Hepatocyte (in vitro differentiated cells): ENCODE measurements around the gene NELFCD. TPM values are rescaled to one million over a fixed set of nuclear protein-coding genes. Genes with fewer than 3 reads are reported as not detected.

ENCODE experiments used
- DNase-seq: peaks from one replicate; pipeline ENCODE4 v3.0.0-alpha.2; 2016; ENCODE audit warnings: low spot score
- H2AFZ ChIP-seq: fragments of 200-600 bp; sonication (generic); 2 replicates; pipeline ENCODE4 v1.6.0; 2016; ENCODE audit warnings: antibody characterized with exemption, mild to moderate bottlenecking
- H3K27ac ChIP-seq: fragments of 200-600 bp; sonication (generic); 2 replicates; pipeline ENCODE4 v1.5.1; 2016; ENCODE audit warnings: mild to moderate bottlenecking
- H3K27me3 ChIP-seq: fragments of 200-600 bp; sonication (generic); 2 replicates; pipeline ENCODE4 v1.6.1; 2016
- H3K36me3 ChIP-seq: fragments of 200-600 bp; sonication (generic); replicated peaks from 2 replicates; pipeline ENCODE4 v1.5.1; 2016; ENCODE audit warnings: low read depth; ENCODE audit not compliant: insufficient read depth
- H3K4me1 ChIP-seq: fragments of 200-600 bp; sonication (generic); 2 replicates; pipeline ENCODE4 v1.5.1; 2016; ENCODE audit warnings: mild to moderate bottlenecking, moderate library complexity; ENCODE audit not compliant: insufficient read depth
- H3K4me2 ChIP-seq: fragments of 200-600 bp; sonication (generic); 2 replicates; pipeline ENCODE4 v1.6.0; 2016
- H3K4me3 ChIP-seq: fragments of 200-600 bp; sonication (generic); 2 replicates; pipeline ENCODE4 v1.5.1; 2016; ENCODE audit warnings: mild to moderate bottlenecking
- H3K79me2 ChIP-seq: fragments of 200-600 bp; sonication (generic); 2 replicates; pipeline ENCODE4 v1.6.0; 2017; ENCODE audit warnings: mild to moderate bottlenecking
- H3K9me2 ChIP-seq: fragments of 200-600 bp; sonication (generic); replicated peaks from 2 replicates; pipeline ENCODE4 v1.6.0; 2017; ENCODE audit warnings: mild to moderate bottlenecking; ENCODE audit not compliant: insufficient read depth
- H3K9me3 ChIP-seq: fragments of 200-600 bp; sonication (generic); 2 replicates; pipeline ENCODE4 v1.5.1; 2016; ENCODE audit warnings: low read depth, mild to moderate bottlenecking
- H4K20me1 ChIP-seq: fragments of 200-600 bp; sonication (generic); 2 replicates; pipeline ENCODE4 v1.6.0; 2016; ENCODE audit warnings: mild to moderate bottlenecking; ENCODE audit not compliant: insufficient read depth, poor library complexity, severe bottlenecking
- CTCF ChIP-seq: fragments of 200-600 bp; sonication (generic); IDR thresholded peaks from 2 replicates; pipeline ENCODE4 v1.5.1; 2016; ENCODE audit warnings: antibody characterized with exemption, mild to moderate bottlenecking; ENCODE audit not compliant: poor library complexity
- EZH2 ChIP-seq: fragments of 200-600 bp; sonication (generic); IDR thresholded peaks from 2 replicates; pipeline ENCODE4 v1.6.1; 2016; ENCODE audit warnings: antibody characterized with exemption, mild to moderate bottlenecking, borderline replicate concordance
- EZH2phosphoT487 ChIP-seq: fragments of 200-600 bp; sonication (generic); IDR thresholded peaks from one replicate; pipeline ENCODE4 v1.6.1; 2018; ENCODE audit warnings: antibody characterized with exemption, mild to moderate bottlenecking, low read depth, moderate library complexity; ENCODE audit not compliant: unreplicated experiment, severe bottlenecking
- WGBS: methylation state at CpG from one replicate; pipeline ENCODE4 v1.1.6; 2016; ENCODE audit warnings: low lambda C conversion rate; ENCODE audit errors: missing lambda C conversion rate; 5-methylcytosine and 5-hydroxymethylcytosine counted together
- polyA plus RNA-seq: library from polyadenylated mRNA; unstranded; fragments of >200 nt; fragmentation: Nextera tagmentation; extraction: Ambion mirVana; gene quantifications from 2 replicates; pipeline ENCODE4 v1.2.1, GENCODE V29; 2016
- total RNA-seq: library from RNA; depleted of rRNA; stranded (reverse); fragments of >200 nt; gene quantifications from 2 replicates; pipeline ENCODE4 v1.2.3, GENCODE V29; 2014

Gene NELFCD
- total and polyA plus RNA-seq, 2 experiments from 2014 or later: 48.3 to 64.0 TPM

GRCh38 chr20:59002388-59002787 lies 21.3 kb downstream of the NELFCD start:
- Histone ChIP-seq H3K9me3 (no peaks in the 10 kb centered on the region), H4K20me1 (no peaks in the 10 kb centered on the region), H3K27ac (no peak overlapping the region), H3K79me2 (peaks cover 12% of the 10 kb centered on the region), H3K9me2 (no peaks in the 10 kb centered on the region), H3K27me3 (no peaks in the 10 kb centered on the region), H2AFZ (no peak overlapping the region), H3K36me3 (no peaks in the 10 kb centered on the region), H3K4me3 (no peak overlapping the region), H3K4me2 (no peak overlapping the region), H3K4me1 (peaks cover 12% of the 10 kb centered on the region)
- WGBS: 82% methylated on average over 8 of the region's 8 CpGs
- no peak for TF ChIP-seq CTCF
- no peak for DNase-seq

- H4K20me1 ChIP-seq: no peaks in the 10 kb centered on the region
- DNase-seq: no peak
- TF ChIP-seq CTCF (no peak), EZH2phosphoT487 (no peak), EZH2 (no peak)
- H3K27ac ChIP-seq: no peak overlapping the region
- H3K4me3 ChIP-seq: no peak overlapping the region
- no peaks in the 10 kb centered on the region for H3K9me2 ChIP-seq
- H3K27me3 ChIP-seq: no peaks in the 10 kb centered on the region
- H2AFZ ChIP-seq: no peak overlapping the region
- H3K9me3 ChIP-seq: no peaks in the 10 kb centered on the region
- no peaks in the 10 kb centered on the region for H3K36me3 ChIP-seq
- H3K4me2 ChIP-seq: no peak overlapping the region
- H3K79me2 ChIP-seq: peaks cover 12% of the 10 kb centered on the region
- 95% methylated on average over 17 of the region's 17 CpGs for WGBS
- H3K4me1 ChIP-seq: peaks cover 15% of the 10 kb centered on the region
Observed at GRCh38 chr20:59002874-59003399, 21.9 kb downstream of the NELFCD start.

DNA sequence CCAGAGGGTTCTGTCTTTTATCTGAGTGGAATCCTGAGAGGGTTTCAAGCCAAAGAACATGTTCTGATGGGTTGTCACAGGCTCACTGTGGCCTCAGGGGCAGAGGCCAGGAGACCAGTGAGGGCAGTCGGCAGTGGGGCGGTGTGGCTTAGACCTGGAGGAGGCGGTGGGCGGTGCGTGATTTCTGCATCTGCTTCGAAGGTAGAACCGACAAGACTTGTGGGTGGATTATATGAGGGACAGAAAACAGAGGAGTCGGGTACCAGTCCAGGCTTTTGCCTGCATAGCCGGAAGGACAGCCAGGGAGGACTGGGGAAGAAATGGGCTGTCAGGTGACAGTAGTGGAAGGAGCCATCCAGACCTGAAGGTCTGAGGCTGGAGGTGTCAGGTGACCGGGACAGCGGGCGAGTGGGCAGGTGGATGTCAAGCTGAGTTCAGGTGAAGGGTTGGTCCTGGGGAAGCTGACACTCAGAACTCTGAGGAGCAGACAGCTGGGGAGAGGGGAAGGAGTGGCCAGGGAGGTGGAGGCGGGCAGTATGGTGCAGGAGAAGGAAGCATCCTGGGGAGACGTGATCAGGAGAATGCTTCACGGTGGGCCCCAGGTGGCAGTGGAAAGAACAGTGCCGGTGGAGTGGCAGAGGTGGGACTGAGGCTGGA lies 22.9 kb downstream of the NELFCD start:
- Histone ChIP-seq H3K9me3 (no peaks in the 10 kb centered on the region), H3K4me3 (no peak overlapping the region), H2AFZ (no peak overlapping the region), H3K9me2 (no peaks in the 10 kb centered on the region), H3K36me3 (no peaks in the 10 kb centered on the region), H3K4me1 (peaks cover 15% of the 10 kb centered on the region), H3K79me2 (peaks cover 12% of the 10 kb centered on the region), H3K27me3 (no peaks in the 10 kb centered on the region), H4K20me1 (no peaks in the 10 kb centered on the region), H3K27ac (no peak overlapping the region), H3K4me2 (no peak overlapping the region)
- DNase-seq: no peak
- WGBS: 93% methylated on average over 16 of the region's 16 CpGs
- TF ChIP-seq EZH2: no peak
- TF ChIP-seq CTCF: no peak
- no peak for TF ChIP-seq EZH2phosphoT487
